Left ventricle myocardium superior (tissue), 1 donor: ENCODE results near the gene LST1. TPM values are rescaled to one million over a fixed set of nuclear protein-coding genes. Genes with fewer than 3 reads are reported as not detected.
A peak's percentile ranks its signal among the peaks of the same experiment; 100 is the strongest.

Experiments used
- ATAC-seq: fragments of 200-7000 bp; cut with Tn5 transposase; one replicate; pipeline ENCODE4 v1.9.1; 2020; ENCODE audit warnings: mild to moderate bottlenecking, moderate library complexity
- DNase-seq: peaks from one replicate; pipeline ENCODE4 v3.0.0-alpha.2; 2020
- intact Hi-C: fragments of 100-400 bp; cut with micrococcal nuclease; formaldehyde crosslinking; loops from one replicate; pipeline ENCODE4 v1.11.0; 2022
- total RNA-seq: library from RNA; stranded (reverse); fragmentation: NEBNext Ultra II Directional; extraction: Animal tissue kit (Norgen Biotek cat#: 25700); gene quantifications from one replicate; pipeline ENCODE4 v1.2.1, GENCODE V29; 2021
- donor health status: DM: no; HTN: yes; CAD: no; lungs with severe emphysema.

LST1 gene
- total RNA-seq, 1 donor from 2014 or later, result 6.9 TPM

- intact Hi-C loops, result no loop called here
- ATAC-seq (no peak), DNase-seq (no peak)
Measured at GRCh38 chr6:31610968-31611367, 24.9 kb downstream of the LST1 start.

GRCh38 chr6:31614075-31614619 lies 28.1 kb downstream of the LST1 start:
- ATAC-seq (peak; percentile 40), DNase-seq (no peak)
- intact Hi-C loops, result no loop called here

- DNase-seq (no peak), ATAC-seq (peak; percentile 26)
- intact Hi-C loops, result no loop called here
Measured at GRCh38 chr6:31614684-31615578, 28.9 kb downstream of the LST1 start, which contains the start of gene AIF1. Gene AIF1, plus strand, starts transcription at chr6:31615234. Its CDS starts 96 bp downstream, at chr6:31615330.

GRCh38 chr6:31615748-31616147 lies 29.7 kb downstream of the LST1 start:
- intact Hi-C loops, result no loop called here
- ATAC-seq (no peak), DNase-seq (no peak)

- intact Hi-C loops, result no loop called here
- ATAC-seq (no peak), DNase-seq (no peak)
Measured at GRCh38 chr6:31617010-31617409, 30.9 kb downstream of the LST1 start.

DNA sequence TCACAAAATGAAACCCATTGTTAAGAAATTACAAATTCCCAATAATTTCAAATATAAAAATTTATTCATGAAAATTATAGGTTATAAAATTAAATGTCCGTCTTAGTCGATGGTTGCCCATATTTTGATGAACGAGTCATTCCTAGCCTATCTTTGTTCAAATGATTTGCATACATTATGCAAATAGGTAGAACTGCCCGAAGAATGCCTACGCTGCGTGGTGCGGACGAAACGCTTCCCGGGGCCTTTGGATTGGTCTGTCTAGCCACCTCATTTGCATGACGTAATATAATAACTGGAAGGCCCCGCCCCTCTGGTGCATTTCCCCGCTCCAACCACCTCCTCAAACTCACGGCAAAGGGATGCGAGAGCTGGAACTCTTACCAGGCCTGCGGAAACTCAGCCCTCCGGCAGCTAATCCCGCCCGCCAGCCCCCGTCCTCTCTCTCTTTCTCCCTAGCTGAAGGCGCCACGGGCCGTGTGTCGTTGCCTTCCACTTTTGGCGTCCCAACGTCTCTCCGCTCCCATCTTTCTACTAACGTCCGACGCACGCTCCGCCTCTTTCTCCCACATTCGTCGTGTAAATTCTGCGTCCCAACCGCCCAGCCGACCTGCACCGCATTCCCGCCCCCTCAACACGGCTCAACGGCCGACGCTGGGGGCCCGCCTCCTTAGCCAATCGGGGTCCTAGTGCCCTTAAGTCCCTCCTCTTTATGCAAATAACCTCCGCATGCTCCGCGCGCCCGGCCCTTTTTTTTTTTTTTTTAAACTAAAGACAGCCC lies 33.9 kb downstream of the LST1 start:
- ATAC-seq, result peak; percentile 93
- intact Hi-C loops, result no loop called here

GRCh38 chr6:31620586-31621319 lies 34.7 kb downstream of the LST1 start, which contains the start of gene PRRC2A:
Gene PRRC2A, plus strand, starts transcription at chr6:31620715. Its CDS starts 2,075 bp downstream, at chr6:31622790.
- DNase-seq (no peak), ATAC-seq (peak; percentile 91)
- intact Hi-C loops, result no loop called here

More for the DNA sequence above, 33.9 kb downstream of the LST1 start:
- peak; percentile 98 for DNase-seq

GRCh38 chr6:31621320-31621939 lies 35.4 kb downstream of the LST1 start:
- ATAC-seq, result no peak
- no peak for DNase-seq
- intact Hi-C loops, result no loop called here

DNA sequence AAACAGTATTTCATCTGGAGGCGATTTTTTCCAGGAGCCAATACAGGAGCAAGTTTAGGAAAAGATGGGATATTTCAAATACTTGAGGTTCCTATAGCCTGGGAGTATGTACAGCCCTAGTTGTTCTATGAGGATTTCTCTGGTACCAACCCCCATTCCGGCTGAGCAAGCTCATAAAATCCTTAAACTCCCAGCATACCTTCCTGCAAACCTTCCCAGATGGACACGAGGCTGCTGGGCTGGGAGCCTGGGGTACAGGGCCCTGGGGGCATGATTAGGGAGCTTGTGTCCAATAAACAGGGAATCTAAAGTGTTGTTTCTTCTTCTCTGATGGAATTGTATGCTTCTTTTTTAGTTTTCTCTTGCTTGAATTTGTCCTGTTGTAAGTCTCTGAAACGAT lies 35.9 kb downstream of the LST1 start:
- intact Hi-C loops, result no loop called here
- ATAC-seq, result no peak
- DNase-seq, result no peak

DNA sequence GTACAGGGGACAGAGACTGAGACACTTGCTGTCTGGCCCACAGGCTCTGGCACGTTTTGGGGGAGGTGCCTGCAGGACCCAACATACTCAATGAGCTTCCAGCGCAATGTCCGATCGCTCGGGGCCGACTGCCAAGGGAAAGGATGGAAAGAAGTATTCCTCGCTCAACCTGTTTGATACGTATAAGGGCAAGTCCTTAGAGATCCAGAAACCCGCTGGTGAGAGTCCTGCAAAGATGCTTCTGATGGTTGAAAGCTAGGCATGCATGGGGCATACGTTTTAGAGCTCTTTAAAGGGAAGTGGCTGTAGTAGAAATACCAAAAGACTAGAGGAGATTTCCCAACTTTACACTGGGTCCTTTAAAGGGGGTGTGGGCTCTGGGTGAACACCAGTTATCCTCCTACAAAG lies 36.6 kb downstream of the LST1 start:
- intact Hi-C loops, result no loop called here
- peak; percentile 48 for DNase-seq
- no peak for ATAC-seq

DNA sequence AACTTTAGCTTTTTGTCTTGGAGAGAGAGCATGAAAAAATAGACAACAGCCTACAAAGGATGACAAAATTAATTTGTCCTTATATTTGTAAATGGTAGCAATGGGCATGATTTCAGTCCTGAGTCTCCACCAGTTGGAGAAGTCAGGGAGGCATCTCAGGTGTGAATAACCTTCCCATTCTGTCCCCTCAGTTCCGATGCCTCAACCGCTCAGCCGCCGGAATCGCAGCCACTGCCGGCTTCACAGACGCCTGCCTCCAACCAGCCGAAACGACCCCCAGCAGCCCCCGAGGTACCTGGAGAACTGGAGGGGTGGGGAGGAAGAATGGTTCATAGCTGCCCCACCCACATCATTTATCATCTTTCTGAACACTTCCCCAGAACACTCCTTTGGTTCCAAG lies 38.0 kb downstream of the LST1 start:
- ATAC-seq (no peak), DNase-seq (no peak)
- intact Hi-C loops, result no loop called here

- intact Hi-C loops, result no loop called here
- DNase-seq (no peak), ATAC-seq (no peak)
Measured at GRCh38 chr6:31626952-31627351, 40.9 kb downstream of the LST1 start.

GRCh38 chr6:31627690-31628287 lies 41.7 kb downstream of the LST1 start:
- intact Hi-C loops, result no loop called here
- DNase-seq (no peak), ATAC-seq (no peak)

- ATAC-seq, result no peak
- intact Hi-C loops, result no loop called here
- DNase-seq, result no peak
Measured at GRCh38 chr6:31629014-31629413, 42.9 kb downstream of the LST1 start.

GRCh38 chr6:31630177-31630934 lies 44.3 kb downstream of the LST1 start:
- ATAC-seq (no peak), DNase-seq (no peak)

GRCh38 chr6:31631209-31631608 lies 45.1 kb downstream of the LST1 start:
- intact Hi-C loops, result no loop called here

More at GRCh38 chr6:31630177-31630934, 44.3 kb downstream of the LST1 start:
- intact Hi-C loops, result no loop called here

DNA sequence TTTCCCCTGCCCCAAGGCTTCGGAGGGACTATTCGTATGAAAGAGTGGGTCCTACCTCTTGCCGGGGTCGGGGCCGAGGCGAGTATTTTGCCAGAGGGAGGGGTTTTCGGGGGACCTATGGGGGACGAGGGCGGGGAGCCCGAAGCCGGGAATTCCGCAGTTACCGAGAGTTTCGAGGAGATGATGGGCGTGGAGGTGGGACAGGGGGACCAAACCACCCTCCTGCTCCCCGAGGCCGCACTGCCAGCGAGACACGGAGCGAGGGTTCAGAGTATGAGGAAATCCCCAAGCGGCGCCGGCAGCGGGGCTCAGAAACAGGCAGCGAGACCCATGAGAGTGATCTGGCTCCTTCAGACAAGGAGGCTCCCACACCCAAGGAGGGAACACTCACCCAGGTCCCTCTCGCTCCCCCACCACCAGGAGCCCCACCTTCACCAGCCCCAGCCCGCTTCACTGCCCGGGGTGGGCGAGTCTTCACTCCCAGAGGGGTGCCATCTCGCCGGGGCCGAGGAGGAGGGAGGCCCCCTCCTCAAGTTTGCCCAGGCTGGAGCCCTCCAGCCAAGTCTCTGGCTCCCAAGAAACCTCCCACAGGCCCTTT lies 45.7 kb downstream of the LST1 start:
- intact Hi-C loops, result no loop called here
- DNase-seq, result no peak
- ATAC-seq, result peak; percentile 20

More at GRCh38 chr6:31631209-31631608, 45.1 kb downstream of the LST1 start:
- ATAC-seq, result peak; percentile 5
- DNase-seq, result no peak
